Tracheal epithelial cell (primary cell): Measurements from ENCODE around the gene RASGRP4. TPM values are rescaled to one million over a fixed set of nuclear protein-coding genes. Genes with fewer than 3 reads are reported as not detected.

Experiments used
- total RNA-seq: library from RNA; depleted of rRNA; stranded (reverse); fragments of >200 nt; gene quantifications from 2 replicates; pipeline ENCODE4 v1.2.1, GENCODE V29; 2014

The RASGRP4 gene
- not detected in 2 replicates for total RNA-seq

GRCh38 chr19:38425810-38426466 is at the start of gene RASGRP4:
RASGRP4 (minus strand) TSS chr19:38426219; CDS start chr19:38426091, 128 bp downstream.

GRCh38 chr19:38433268-38433733 is 7.3 kb upstream of the RASGRP4 start, which contains the start of gene RYR1:
RYR1 (plus strand) TSS chr19:38433691; CDS start chr19:38433830, 139 bp downstream.

GRCh38 chr19:38402967-38403674 is 22.9 kb downstream of the RASGRP4 start, which contains the start of gene FAM98C:
FAM98C (plus strand) TSS chr19:38403093; CDS start chr19:38403154, 61 bp downstream.

GRCh38 chr19:38388349-38389100 is 37.5 kb downstream of the RASGRP4 start, which contains the start of gene SPRED3:
SPRED3 (plus strand) TSS chr19:38388697; CDS start chr19:38390303, 1,606 bp downstream.

GRCh38 chr19:38387550-38388348 is 38.3 kb downstream of the RASGRP4 start, which contains the start of gene GGN:
GGN (minus strand) TSS chr19:38388034; CDS start chr19:38387261, 773 bp downstream.

GRCh38 chr19:38374332-38375097 is 51.5 kb downstream of the RASGRP4 start, which contains the start of gene PSMD8:
PSMD8 (plus strand) TSS chr19:38374571; CDS start chr19:38374602, 31 bp downstream.

Other genes starting within 250 kb of the RASGRP4 start
- gene DPF1, start 202.0 kb downstream of the RASGRP4 start, total RNA-seq: 0.96 TPM in 1 of 2 replicates, not detected in the other
- gene PPP1R14A, start 169.8 kb downstream of the RASGRP4 start, total RNA-seq: 1.5 and 6.7 TPM in 2 replicates
- 1,543 and 2,177 TPM in 2 replicates for gene SPINT2, start 161.6 kb downstream of the RASGRP4 start, total RNA-seq
- 263 and 298 TPM in 2 replicates for gene C19orf33, start 122.0 kb downstream of the RASGRP4 start, total RNA-seq
- 36.7 and 75.2 TPM in 2 replicates for gene YIF1B, start 110.3 kb downstream of the RASGRP4 start, total RNA-seq
- gene KCNK6, start 106.4 kb downstream of the RASGRP4 start, total RNA-seq: 19.8 and 25.1 TPM in 2 replicates
- gene CATSPERG, start 90.4 kb downstream of the RASGRP4 start, total RNA-seq: 2.9 and 3.8 TPM in 2 replicates
- gene PSMD8, start 51.6 kb downstream of the RASGRP4 start, total RNA-seq: 317 and 329 TPM in 2 replicates
- gene GGN, start 38.2 kb downstream of the RASGRP4 start, total RNA-seq: under 0.01 TPM in 1 of 2 replicates, not detected in the other
- under 0.01 and 0.24 TPM in 2 replicates for gene SPRED3, start 37.5 kb downstream of the RASGRP4 start, total RNA-seq
- 10.6 and 21.5 TPM in 2 replicates for gene FAM98C, start 23.1 kb downstream of the RASGRP4 start, total RNA-seq
- gene RYR1, start 7.5 kb upstream of the RASGRP4 start, total RNA-seq: 0.48 and 5.5 TPM in 2 replicates
- not detected in 2 replicates for gene MAP4K1, start 191.7 kb upstream of the RASGRP4 start, total RNA-seq
- 499 and 531 TPM in 2 replicates for gene EIF3K, start 193.0 kb upstream of the RASGRP4 start, total RNA-seq
- gene ACTN4, start 221.4 kb upstream of the RASGRP4 start, total RNA-seq: 124 and 320 TPM in 2 replicates